22Rv1 (cell line): ENCODE measurements around the gene YTHDF2.

Source experiments
- CTCF ChIP-seq: fragments of 450-650 bp; IDR thresholded peaks from 2 replicates; pipeline ENCODE4 v1.5.1; 2017; ENCODE audit warnings: mild to moderate bottlenecking
- ZFX ChIP-seq: fragments of 450-650 bp; IDR thresholded peaks from 2 replicates; pipeline ENCODE4 v1.6.1; 2017; ENCODE audit warnings: antibody characterized with exemption, borderline replicate concordance

- TF ChIP-seq ZFX (no peak), CTCF (no peak)
Measured at GRCh38 chr1:28703629-28704028, 33.1 kb upstream of the YTHDF2 start.
